Effector CD8-positive, alpha-beta T cell (primary cell): ENCODE measurements around the gene NTN4.
"Not testable (repeated sequence)": the region's sequence is repeated elsewhere in the genome, so short reads cannot be mapped to it uniquely, and the experiment has no call there.

Source experiments
- DNase-seq: peaks from one replicate; lab custom pipeline; 2025; lab: John Stamatoyannopoulos, UW

NTN4 gene

DNA sequence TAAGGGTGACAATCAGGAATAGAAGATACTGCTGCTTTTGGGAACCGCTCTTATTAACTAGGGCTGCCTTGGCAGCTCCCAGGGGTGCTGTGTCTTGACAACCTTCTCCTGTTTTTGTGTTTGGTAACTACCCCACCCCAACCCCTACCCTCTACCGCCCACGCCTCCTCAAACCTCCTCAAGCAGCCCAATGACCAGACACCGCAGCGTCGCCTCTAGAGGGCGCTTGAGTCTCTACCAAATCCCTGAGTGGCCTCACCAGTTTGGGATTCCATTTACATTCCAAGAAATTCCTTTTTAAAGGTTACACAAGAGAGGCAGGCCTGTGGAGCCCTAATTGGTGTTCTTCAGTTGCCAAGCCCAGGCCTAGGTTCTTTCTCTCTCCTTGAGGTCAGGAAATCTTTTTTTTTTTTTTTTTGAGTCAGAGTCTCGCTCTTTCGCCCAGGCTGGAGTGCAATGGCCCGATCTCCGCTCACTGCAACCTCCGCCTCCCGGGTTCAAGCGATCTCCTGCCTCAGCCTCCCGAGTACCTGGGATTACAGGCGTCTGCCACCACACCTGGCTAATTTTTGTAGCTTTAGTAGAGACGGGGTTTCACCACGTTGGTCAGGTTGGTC is 166.9 kb downstream of the NTN4 start:
- DNase-seq: no peak

DNA sequence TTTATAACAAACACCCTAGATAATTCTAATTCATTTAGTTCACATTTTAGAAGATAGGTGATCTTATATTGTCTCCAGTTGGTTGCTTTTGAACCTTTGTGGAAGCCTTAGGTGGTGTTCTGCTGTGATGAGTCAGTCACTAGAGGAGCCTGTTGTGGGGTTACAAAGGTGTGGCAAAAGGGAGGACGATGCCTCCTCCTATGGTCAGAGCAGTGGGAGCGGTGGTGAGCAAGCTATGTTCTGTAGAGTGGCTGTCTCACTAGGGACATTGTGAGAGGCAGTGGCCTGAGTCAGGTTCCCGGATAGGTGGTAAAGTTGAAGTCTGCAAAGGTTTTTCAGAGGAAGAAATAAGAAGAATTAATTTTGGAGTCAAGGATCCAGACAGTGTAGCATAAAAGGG is 167.7 kb downstream of the NTN4 start:
- DNase-seq: no peak

DNA sequence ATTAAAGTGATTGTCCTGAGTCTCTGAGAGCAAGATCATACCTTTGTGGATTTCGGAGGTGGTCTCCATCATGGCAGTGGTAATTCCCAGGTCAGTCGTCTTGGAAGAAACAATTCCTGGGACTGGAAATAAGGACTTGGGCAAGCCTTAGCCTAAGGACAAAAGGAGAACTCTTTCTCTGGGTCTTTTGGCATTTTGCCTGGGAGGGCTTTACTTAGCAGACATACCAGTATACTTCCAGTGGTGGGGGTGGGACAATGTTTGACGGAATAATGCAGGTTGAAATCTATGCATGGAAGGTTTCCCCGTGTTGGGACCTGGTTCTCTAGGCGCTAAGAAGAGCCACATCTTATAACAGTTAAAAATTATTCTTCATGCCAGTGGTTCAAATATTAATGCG is 168.8 kb downstream of the NTN4 start:
- no peak for DNase-seq

DNA sequence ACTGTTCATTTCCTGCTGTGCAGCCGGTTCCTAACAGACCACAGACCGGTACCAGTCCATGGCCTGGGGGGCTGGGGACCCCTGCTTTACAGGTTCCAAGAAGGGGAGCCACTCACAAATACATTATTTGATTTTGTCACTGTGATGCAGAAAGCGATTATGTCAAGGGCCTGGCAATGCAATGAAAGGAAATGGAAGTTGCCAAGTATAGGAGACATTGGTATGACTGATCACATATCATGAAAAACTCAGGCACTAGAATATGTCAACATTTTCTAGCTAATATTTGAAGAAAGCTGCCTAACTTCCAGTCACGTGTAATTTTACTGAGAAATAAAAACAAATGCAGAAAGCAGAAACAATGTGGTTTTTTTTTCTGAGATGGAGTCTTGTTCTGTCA is 170.4 kb downstream of the NTN4 start:
- DNase-seq: no peak

DNA sequence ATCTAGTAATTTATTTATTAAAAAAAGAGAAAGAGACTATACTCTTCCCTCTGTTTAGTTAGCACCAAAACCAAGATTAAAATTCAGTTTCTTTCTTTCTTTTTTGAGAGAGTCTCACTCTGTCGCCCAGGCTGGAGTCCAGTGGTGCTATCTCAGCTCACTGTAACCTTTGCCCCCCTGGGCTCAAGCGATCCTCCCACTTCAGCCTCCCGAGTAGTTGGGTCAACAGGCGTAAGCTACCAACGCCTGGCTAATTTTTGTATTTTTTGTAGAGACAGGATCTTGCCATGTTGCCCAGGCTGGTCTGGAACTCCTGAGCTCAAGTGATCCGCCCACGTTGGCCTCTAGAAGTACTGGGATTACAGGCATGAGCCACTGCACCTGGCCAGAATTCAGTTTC is 174.1 kb downstream of the NTN4 start:
- not testable (repeated sequence) for DNase-seq

DNA sequence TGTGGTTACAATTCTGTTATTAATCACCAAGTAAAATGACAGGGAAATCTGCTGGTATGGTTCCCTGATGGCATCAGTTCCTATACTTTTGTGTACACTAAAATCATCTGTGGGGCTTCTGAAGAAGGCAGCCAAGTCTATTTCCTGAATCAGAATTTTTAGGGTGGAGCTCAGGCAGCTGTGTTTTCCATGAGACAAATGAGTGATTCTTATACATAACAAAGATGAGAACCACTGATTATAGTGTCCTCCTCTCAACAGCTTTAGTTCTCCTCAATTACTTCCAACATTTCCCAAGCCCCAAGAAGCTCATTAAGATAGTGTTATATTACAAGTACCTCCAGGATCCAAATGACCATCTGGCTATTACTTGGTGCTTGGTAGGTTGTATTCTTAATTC is 174.8 kb downstream of the NTN4 start:
- no peak for DNase-seq

DNA sequence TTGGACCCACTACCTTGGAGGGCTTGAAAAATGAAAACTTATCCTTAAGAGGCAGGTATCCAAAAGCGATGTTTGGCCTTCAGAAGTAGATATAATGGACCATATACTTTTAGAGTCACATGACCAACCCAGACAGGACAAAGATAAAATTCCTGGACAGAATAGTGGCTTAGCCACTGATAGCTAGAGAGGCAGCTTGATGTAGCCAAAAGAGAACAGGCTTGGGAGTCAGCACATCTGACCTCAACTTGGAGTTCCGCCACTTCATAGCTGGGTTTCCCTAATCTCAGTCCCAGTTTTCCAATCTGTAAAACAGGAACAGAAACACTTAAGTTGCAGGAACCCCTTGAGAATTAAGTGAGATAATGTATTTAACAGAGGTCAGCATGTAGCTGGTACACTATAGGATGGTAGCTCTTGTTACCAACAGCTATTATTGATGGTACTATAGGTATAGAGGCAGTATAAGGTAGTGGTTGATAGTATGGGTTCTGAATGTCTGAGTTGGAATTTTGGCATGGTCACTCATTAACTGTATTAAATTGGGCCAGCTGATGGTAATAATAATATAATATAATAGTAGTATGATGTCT is 176.1 kb downstream of the NTN4 start:
- no peak for DNase-seq

DNA sequence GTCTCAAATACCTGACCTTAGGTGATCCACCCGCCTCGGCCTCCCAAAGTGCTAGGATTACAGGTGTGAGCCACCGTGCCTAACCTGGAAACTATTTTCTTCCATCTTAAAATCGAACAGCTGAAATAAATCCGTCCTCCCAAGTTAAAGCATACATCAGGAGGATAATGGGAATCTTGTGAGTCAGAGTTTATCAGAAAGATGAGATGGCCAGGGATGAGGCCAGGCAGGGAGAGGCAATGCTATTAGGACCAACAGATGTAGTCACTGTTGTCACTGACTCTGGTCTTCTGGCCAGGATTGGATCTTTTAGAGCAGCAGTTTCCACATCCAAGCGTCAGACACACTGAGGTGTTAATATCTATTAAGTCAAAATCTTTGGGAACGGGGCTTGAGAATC is 177.5 kb downstream of the NTN4 start:
- no peak for DNase-seq

DNA sequence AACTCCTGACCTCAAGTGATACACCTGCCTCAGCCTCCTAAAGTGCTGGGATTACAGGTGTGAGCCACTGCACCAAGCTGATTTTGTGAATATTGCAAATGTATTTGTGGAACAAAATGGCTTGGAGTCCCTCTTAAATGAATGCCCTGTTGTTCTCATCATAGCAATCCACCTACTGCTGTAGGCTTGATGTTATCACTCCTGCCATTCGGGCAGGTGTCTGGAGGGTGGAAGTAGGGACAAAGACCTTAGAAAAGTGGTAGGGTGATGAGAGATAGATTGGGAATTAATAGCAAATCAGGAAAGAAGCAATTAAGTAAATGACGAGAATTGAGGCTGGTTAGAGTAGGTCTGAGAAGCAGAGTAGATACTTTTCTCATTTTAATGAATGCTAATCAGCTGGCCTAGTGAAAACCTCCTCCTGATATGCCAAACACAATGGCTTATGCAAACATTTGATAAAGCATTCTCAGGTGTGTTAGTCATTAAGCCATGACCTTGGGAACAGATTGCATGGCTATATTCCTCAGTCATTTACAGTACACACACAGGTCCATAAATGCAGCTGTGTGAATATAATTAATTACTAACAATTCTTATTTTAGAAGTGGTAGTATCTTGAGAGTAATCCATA is 178.8 kb downstream of the NTN4 start:
- DNase-seq: no peak

DNA sequence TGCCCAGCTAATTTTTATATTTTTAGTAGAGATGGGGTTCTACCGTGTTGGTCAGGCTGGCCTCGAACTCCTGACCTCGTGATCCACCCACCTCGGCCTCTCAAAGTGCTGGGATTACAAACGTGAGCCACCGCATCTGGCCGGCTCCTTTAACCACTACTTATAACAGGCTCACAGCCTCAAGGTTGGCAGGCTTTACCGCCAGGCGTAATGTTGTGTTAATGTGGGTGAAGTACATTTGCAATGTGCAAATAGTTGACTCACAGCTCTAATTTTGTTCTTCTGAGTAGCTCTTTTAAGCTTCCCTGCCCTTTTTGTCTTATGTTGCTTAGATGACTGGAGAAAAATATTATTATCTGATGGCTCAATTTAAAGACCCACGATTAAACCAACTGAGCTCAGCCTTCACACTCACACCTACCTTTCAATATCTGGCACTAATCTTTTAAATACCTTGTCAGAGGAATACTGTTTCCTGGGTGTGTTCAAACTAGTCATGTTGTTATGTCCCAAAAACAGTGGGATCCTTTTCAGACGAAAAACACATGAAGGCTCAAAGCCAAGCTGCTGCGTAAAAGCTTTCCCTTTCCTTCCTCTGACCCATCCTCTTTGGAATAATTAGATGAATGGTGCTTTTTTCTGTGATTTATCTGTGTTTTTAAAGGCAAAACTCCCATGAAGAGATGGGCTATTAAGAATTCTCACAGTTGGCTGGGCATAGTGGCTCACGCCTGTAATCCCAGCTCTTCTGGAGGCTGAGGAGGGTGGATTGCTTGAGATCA is 182.1 kb downstream of the NTN4 start:
- DNase-seq: no peak
